ENCODE results near the gene MAST4. TPM values are rescaled to one million over a fixed set of nuclear protein-coding genes. Genes with fewer than 3 reads are reported as not detected.

Gene MAST4
- total and polyA plus RNA-seq, 2 donors (not counting 1 experiment from before 2014, with no cell fraction given): 2.5 to 57.1 TPM

GRCh38 chr5:67192719-67193438, 596.7 kb downstream of the MAST4 start:
- H3K4me1 ChIP-seq (ENCODE audit: control insufficient read depth in 2 of 2, insufficient read depth in 2 of 2, low read length in 2 of 2): peaks cover 63 to 75% of the 10 kb centered on the region in 2 donors
- H3K9me3 ChIP-seq (ENCODE audit: control extremely low read depth in 1 of 3, control insufficient read depth in 2 of 3, insufficient read depth in 1 of 3, low read length in 2 of 3): peaks cover 0 to 9% (median 3%) of the 10 kb centered on the region in 3 donors
- Mint-ChIP-seq H3K27me3 (no peaks in the 10 kb centered on the region), H3K4me3 (peak overlapping the region; percentile 91), H3K9me3 (ENCODE audit: insufficient read depth) (no peaks in the 10 kb centered on the region), H3K4me1 (peaks cover 96% of the 10 kb centered on the region), H3K27ac (peak overlapping the region; percentile 97)
- TF ChIP-seq CTCF (IDR thresholded peaks at IDR 0.05): no peak
- TF ChIP-seq EZH2 (IDR thresholded peaks at IDR 0.05; ENCODE audit: borderline replicate concordance, insufficient read depth, low read depth, low read length, poor library complexity, severe bottlenecking): no peak
- CTCF ChIA-PET: interaction anchor here (0.6 to 9.8 kb wide), 6 partner anchors 8 to 1215 kb away, joined by 3 to 139 read pairs (median 9); no protein-coding TSS in a partner anchor
- WGBS (ENCODE audit: insufficient coverage): 7% methylated on average over 2 of the region's 9 CpGs
- H3K4me3 ChIP-seq (ENCODE audit: control extremely low read depth in 1 of 5, extremely low read depth in 1 of 5, insufficient read depth in 1 of 5, low read depth in 2 of 5, low read length in 4 of 5): peak overlapping the region; percentile 63 to 95 (median 74)
- peak overlapping the region; percentile 87 for H3K9ac ChIP-seq (ENCODE audit: low read length)
- DNase-seq (peak; percentile 80), ATAC-seq (ENCODE audit: low read depth) (peak; percentile 42)
- intact Hi-C loops (cut with micrococcal nuclease): loop anchor here (10.0 kb wide), 2 partner anchors 1022 to 1242 kb away; partner anchors contain the start of gene PIK3R1
- peaks cover 100% of the 10 kb centered on the region for H3K79me2 ChIP-seq (ENCODE audit: control insufficient read depth, insufficient read depth, low read length)
- H3K27ac ChIP-seq (ENCODE audit: low read length in 2 of 2): peak overlapping the region; percentile 87 to 98
- H3K27me3 ChIP-seq (replicated peaks in 1 of 4; ENCODE audit: control extremely low read depth in 1 of 4, control insufficient read depth in 3 of 4, insufficient read depth in 4 of 4, low read length in 3 of 4): no peaks in the 10 kb centered on the region
- POLR2A ChIA-PET: interaction anchor here (0.9 to 1.9 kb wide), 6 partner anchors 10 to 1023 kb away, joined by 3 to 7 read pairs (median 4); partner anchors contain the start of gene PIK3R1
- no peak overlapping the region for H2AFZ ChIP-seq (ENCODE audit: insufficient read depth, low read depth, low read length, poor library complexity, severe bottlenecking)
- peaks cover 14 to 67% of the 10 kb centered on the region in 2 experiments for H3K36me3 ChIP-seq (replicated peaks in 1 of 2; ENCODE audit: control extremely low read depth in 1 of 2, control insufficient read depth in 1 of 2, extremely low read depth in 1 of 2, insufficient read depth in 2 of 2, low read length in 1 of 2)
- peak overlapping the region; percentile 89 for H3K4me2 ChIP-seq (replicated peaks; ENCODE audit: low read depth, low read length, poor library complexity, severe bottlenecking)
- peaks cover 41% of the 10 kb centered on the region for H4K20me1 ChIP-seq (ENCODE audit: control insufficient read depth, insufficient read depth, low read length, poor library complexity, severe bottlenecking)

- H2AFZ ChIP-seq (ENCODE audit: insufficient read depth, low read depth, low read length, poor library complexity, severe bottlenecking): no peak overlapping the region
- peaks cover 14 to 62% of the 10 kb centered on the region in 2 experiments for H3K36me3 ChIP-seq (replicated peaks in 1 of 2; ENCODE audit: control extremely low read depth in 1 of 2, control insufficient read depth in 1 of 2, extremely low read depth in 1 of 2, insufficient read depth in 2 of 2, low read length in 1 of 2)
- H3K79me2 ChIP-seq (ENCODE audit: control insufficient read depth, insufficient read depth, low read length): peaks cover 100% of the 10 kb centered on the region
- ATAC-seq (ENCODE audit: low read depth): no peak
- H3K4me3 ChIP-seq (ENCODE audit: control extremely low read depth in 1 of 5, extremely low read depth in 1 of 5, insufficient read depth in 1 of 5, low read depth in 2 of 5, low read length in 4 of 5): peak overlapping the region; percentile 63 to 95 (median 74)
- CTCF ChIA-PET: interaction anchor here (0.6 to 9.8 kb wide), 5 partner anchors 14 to 1215 kb away, joined by 3 to 139 read pairs (median 13); no protein-coding TSS in a partner anchor
- Mint-ChIP-seq H3K27ac (peak overlapping the region; percentile 97), H3K9me3 (ENCODE audit: insufficient read depth) (no peaks in the 10 kb centered on the region), H3K4me3 (peak overlapping the region; percentile 91), H3K4me1 (peaks cover 97% of the 10 kb centered on the region), H3K27me3 (no peaks in the 10 kb centered on the region)
- H3K27ac ChIP-seq (ENCODE audit: low read length in 2 of 2): peak overlapping the region; percentile 87 to 98
- H3K9ac ChIP-seq (ENCODE audit: low read length): peak overlapping the region; percentile 87
- H4K20me1 ChIP-seq (ENCODE audit: control insufficient read depth, insufficient read depth, low read length, poor library complexity, severe bottlenecking): peaks cover 37% of the 10 kb centered on the region
- no peaks in the 10 kb centered on the region for H3K27me3 ChIP-seq (replicated peaks in 1 of 4; ENCODE audit: control extremely low read depth in 1 of 4, control insufficient read depth in 3 of 4, insufficient read depth in 4 of 4, low read length in 3 of 4)
- POLR2A ChIA-PET: interaction anchor here (0.9 to 1.9 kb wide), 5 partner anchors 9 to 27 kb away, joined by 3 to 7 read pairs (median 5); no protein-coding TSS in a partner anchor
- intact Hi-C loops (cut with micrococcal nuclease): loop anchor here (10.0 kb wide), 2 partner anchors 1021 to 1241 kb away; partner anchors contain the start of gene PIK3R1
- no peak for DNase-seq
- peaks cover 63 to 75% of the 10 kb centered on the region in 2 donors for H3K4me1 ChIP-seq (ENCODE audit: control insufficient read depth in 2 of 2, insufficient read depth in 2 of 2, low read length in 2 of 2)
- TF ChIP-seq CTCF (IDR thresholded peaks at IDR 0.05) (no peak), EZH2 (IDR thresholded peaks at IDR 0.05; ENCODE audit: borderline replicate concordance, insufficient read depth, low read depth, low read length, poor library complexity, severe bottlenecking) (no peak)
- peaks cover 0 to 9% (median 3%) of the 10 kb centered on the region in 3 donors for H3K9me3 ChIP-seq (ENCODE audit: control extremely low read depth in 1 of 3, control insufficient read depth in 2 of 3, insufficient read depth in 1 of 3, low read length in 2 of 3)
- peak overlapping the region; percentile 89 for H3K4me2 ChIP-seq (replicated peaks; ENCODE audit: low read depth, low read length, poor library complexity, severe bottlenecking)
- no CpG with 5 or more reads among the region's 2 CpGs for WGBS (ENCODE audit: insufficient coverage)
These were observed 597.2 kb downstream of the MAST4 start for GRCh38 chr5:67193439-67193807.

Measured in B cell (primary cell).